ENCODE measurements around the gene ATF2. TPM values are rescaled to one million over a fixed set of nuclear protein-coding genes. Genes with fewer than 3 reads are reported as not detected.
A peak's percentile ranks its signal among the peaks of the same experiment; 100 is the strongest.

Gene ATF2
- total and polyA plus RNA-seq, 2 of the 13 experiments (the other 11 are each of a cell fraction or from before 2014, with no cell fraction given) = 91.6 to 95.1 TPM

DNA sequence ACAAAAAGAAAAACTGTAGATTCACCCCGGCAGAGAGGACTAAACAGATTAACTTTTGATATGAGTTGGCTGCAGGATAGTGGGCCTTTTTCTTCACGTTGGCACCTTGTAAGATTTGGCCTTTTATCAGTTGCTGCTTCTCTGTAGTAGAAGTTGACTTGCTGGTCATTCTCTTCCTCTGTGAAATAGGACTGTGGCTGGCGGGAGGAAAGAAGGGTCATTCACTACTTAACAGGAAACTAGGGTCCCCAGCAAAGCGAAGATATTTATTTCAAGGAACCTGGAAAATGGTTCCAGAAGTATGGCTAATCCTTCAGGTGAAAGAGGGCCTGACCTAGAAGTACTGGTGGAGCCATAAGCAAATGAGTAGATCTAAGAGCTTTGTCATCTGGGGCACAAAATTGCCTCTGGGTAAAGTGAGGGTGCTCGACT is 13.9 kb upstream of the ATF2 start (continued):
- TF ChIP-seq ZNF33A (CRISPR knock-in tag; IDR thresholded peaks at IDR 0.05; ENCODE audit: borderline replicate concordance) = no peak
- 0 out of 2 replicates have a peak, but pooled peaks have one; percentile 15 for TF ChIP-seq TP53 (CRISPR knock-in tag; conservative IDR thresholded peaks at IDR 0.05)
- no peak for TF ChIP-seq SMC3 (IDR thresholded peaks at IDR 0.05; ENCODE audit: low read length)
- TF ChIP-seq ZNF331 (CRISPR knock-in tag; IDR thresholded peaks at IDR 0.05) = no peak
- TF ChIP-seq, protein P1, sequence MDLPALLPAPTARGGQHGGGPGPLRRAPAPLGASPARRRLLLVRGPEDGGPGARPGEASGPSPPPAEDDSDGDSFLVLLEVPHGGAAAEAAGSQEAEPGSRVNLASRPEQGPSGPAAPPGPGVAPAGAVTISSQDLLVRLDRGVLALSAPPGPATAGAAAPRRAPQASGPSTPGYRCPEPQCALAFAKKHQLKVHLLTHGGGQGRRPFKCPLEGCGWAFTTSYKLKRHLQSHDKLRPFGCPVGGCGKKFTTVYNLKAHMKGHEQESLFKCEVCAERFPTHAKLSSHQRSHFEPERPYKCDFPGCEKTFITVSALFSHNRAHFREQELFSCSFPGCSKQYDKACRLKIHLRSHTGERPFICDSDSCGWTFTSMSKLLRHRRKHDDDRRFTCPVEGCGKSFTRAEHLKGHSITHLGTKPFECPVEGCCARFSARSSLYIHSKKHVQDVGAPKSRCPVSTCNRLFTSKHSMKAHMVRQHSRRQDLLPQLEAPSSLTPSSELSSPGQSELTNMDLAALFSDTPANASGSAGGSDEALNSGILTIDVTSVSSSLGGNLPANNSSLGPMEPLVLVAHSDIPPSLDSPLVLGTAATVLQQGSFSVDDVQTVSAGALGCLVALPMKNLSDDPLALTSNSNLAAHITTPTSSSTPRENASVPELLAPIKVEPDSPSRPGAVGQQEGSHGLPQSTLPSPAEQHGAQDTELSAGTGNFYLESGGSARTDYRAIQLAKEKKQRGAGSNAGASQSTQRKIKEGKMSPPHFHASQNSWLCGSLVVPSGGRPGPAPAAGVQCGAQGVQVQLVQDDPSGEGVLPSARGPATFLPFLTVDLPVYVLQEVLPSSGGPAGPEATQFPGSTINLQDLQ (CRISPR knock-in tag; IDR thresholded peaks at IDR 0.05) = no peak
- no peak for TF ChIP-seq FOSL1 (CRISPR knock-in tag; IDR thresholded peaks at IDR 0.05; ENCODE audit: borderline replicate concordance)
- TF ChIP-seq ZNF598 (CRISPR knock-in tag; IDR thresholded peaks at IDR 0.05; ENCODE audit: borderline replicate concordance) = no peak
- TF ChIP-seq TEAD2 (CRISPR knock-in tag; IDR thresholded peaks at IDR 0.05) = no peak
- no peak for TF ChIP-seq ISX (CRISPR knock-in tag; conservative IDR thresholded peaks at IDR 0.05)
- TF ChIP-seq CBX2 (IDR thresholded peaks at IDR 0.05; ENCODE audit: low read depth, low read length) = no peak
- no peak; the same call in 1 of the 2 replicates for TF ChIP-seq CBX2 (CRISPR knock-in tag; IDR thresholded peaks at IDR 0.05; ENCODE audit: low read depth)
- TF ChIP-seq TRIM24 (CRISPR knock-in tag; IDR thresholded peaks at IDR 0.05) = no peak
- TF ChIP-seq, protein P2, sequence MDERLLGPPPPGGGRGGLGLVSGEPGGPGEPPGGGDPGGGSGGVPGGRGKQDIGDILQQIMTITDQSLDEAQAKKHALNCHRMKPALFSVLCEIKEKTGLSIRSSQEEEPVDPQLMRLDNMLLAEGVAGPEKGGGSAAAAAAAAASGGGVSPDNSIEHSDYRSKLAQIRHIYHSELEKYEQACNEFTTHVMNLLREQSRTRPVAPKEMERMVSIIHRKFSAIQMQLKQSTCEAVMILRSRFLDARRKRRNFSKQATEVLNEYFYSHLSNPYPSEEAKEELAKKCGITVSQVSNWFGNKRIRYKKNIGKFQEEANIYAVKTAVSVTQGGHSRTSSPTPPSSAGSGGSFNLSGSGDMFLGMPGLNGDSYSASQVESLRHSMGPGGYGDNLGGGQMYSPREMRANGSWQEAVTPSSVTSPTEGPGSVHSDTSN (CRISPR knock-in tag; IDR thresholded peaks at IDR 0.05) = no peak
- TF ChIP-seq, protein P3, sequence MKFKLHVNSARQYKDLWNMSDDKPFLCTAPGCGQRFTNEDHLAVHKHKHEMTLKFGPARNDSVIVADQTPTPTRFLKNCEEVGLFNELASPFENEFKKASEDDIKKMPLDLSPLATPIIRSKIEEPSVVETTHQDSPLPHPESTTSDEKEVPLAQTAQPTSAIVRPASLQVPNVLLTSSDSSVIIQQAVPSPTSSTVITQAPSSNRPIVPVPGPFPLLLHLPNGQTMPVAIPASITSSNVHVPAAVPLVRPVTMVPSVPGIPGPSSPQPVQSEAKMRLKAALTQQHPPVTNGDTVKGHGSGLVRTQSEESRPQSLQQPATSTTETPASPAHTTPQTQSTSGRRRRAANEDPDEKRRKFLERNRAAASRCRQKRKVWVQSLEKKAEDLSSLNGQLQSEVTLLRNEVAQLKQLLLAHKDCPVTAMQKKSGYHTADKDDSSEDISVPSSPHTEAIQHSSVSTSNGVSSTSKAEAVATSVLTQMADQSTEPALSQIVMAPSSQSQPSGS (CRISPR knock-in tag; IDR thresholded peaks at IDR 0.05) = no peak
- TF ChIP-seq, protein P4, sequence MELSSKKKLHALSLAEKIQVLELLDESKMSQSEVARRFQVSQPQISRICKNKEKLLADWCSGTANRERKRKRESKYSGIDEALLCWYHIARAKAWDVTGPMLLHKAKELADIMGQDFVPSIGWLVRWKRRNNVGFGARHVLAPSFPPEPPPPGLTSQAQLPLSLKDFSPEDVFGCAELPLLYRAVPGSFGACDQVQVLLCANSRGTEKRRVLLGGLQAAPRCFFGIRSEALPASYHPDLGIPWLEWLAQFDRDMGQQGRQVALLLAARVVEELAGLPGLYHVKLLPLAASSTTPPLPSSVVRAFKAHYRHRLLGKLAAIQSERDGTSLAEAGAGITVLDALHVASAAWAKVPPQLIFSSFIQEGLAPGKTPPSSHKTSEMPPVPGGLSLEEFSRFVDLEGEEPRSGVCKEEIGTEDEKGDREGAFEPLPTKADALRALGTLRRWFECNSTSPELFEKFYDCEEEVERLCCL (CRISPR knock-in tag; IDR thresholded peaks at IDR 0.05; ENCODE audit: borderline replicate concordance) = no peak
- TF ChIP-seq IKZF1 (IDR thresholded peaks at IDR 0.05) = no peak
- TF ChIP-seq ASH2L (IDR thresholded peaks at IDR 0.05; ENCODE audit: insufficient read length, low read depth, low read length) = peak; percentile 9
- no peak for TF ChIP-seq ZNF33B (CRISPR knock-in tag; IDR thresholded peaks at IDR 0.05)
- no peak for TF ChIP-seq FOXA1 (IDR thresholded peaks at IDR 0.05)
- TF ChIP-seq FOXA1 (CRISPR knock-in tag; IDR thresholded peaks at IDR 0.05) = no peak
- TF ChIP-seq ZBTB1 (CRISPR knock-in tag; IDR thresholded peaks at IDR 0.05; ENCODE audit: borderline replicate concordance) = no peak
- TF ChIP-seq, protein P5, sequence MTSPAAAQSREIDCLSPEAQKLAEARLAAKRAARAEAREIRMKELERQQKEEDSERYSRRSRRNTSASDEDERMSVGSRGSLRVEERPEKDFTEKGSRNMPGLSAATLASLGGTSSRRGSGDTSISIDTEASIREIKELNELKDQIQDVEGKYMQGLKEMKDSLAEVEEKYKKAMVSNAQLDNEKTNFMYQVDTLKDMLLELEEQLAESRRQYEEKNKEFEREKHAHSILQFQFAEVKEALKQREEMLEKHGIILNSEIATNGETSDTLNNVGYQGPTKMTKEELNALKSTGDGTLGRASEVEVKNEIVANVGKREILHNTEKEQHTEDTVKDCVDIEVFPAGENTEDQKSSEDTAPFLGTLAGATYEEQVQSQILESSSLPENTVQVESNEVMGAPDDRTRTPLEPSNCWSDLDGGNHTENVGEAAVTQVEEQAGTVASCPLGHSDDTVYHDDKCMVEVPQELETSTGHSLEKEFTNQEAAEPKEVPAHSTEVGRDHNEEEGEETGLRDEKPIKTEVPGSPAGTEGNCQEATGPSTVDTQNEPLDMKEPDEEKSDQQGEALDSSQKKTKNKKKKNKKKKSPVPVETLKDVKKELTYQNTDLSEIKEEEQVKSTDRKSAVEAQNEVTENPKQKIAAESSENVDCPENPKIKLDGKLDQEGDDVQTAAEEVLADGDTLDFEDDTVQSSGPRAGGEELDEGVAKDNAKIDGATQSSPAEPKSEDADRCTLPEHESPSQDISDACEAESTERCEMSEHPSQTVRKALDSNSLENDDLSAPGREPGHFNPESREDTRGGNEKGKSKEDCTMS (CRISPR knock-in tag; conservative IDR thresholded peaks at IDR 0.05) = no peak
- TF ChIP-seq ZNF337 (CRISPR knock-in tag; IDR thresholded peaks at IDR 0.05; ENCODE audit: borderline replicate concordance, low read depth) = peak; percentile 7; the same call in 1 of the 2 replicates
- TF ChIP-seq ZNF282 (IDR thresholded peaks at IDR 0.05; ENCODE audit: partially characterized antibody) = no peak

Data from HepG2 (cell line).